ENCODE measurements around the gene LIPE. TPM values are rescaled to one million over a fixed set of nuclear protein-coding genes. Genes with fewer than 3 reads are reported as not detected.

Gene LIPE
- total RNA-seq, 1 experiment from 2014 or later, result 17.1 TPM

DNA sequence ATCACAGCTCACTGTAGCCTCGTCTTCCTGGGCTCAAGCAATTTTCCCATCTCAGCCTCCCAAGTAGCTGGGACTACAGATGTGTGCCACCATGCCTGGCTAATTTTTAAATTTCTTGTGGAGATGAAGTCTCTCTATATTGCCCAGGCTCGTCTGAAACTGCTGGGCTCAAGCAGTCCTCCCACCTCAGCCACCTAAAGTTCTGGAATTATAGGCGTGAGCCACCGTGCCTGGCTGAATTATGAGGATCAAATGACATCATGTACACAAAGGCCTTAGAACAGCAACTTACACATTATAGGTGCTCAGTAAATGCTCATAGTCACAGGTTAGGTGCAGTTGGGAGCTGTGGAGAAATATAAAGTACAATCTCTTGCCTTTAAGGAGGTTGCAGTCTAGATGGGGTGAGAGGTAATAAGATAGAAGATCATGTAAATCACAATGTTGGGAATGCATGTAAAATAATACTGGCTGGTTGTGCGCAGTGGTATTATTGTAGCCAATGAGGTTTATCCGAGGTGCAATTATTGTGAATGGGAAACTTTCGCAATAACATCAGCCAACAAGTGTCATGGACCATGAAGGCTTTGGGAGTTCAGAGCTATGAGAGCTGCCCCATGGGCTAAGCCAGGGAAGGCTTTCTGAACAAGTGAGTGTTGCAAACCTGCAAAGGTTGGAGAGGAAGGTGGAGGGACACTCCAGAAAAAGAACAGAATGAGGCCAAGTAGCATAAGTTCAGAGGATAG is 45.4 kb upstream of the LIPE start:
- Mint-ChIP-seq H3K4me1 (ENCODE audit: low read depth, unreplicated experiment) (peaks cover 40% of the 10 kb centered on the region), H3K4me3 (ENCODE audit: low read depth, unreplicated experiment) (no peak overlapping the region), H3K27ac (ENCODE audit: unreplicated experiment) (no peak overlapping the region), H3K36me3 (ENCODE audit: insufficient read depth, unreplicated experiment) (peaks cover 7% of the 10 kb centered on the region), H3K9me3 (ENCODE audit: low read depth, unreplicated experiment) (no peaks in the 10 kb centered on the region), H3K27me3 (ENCODE audit: unreplicated experiment) (no peaks in the 10 kb centered on the region)
- intact Hi-C loops (cut with micrococcal nuclease; ENCODE audit: unreplicated experiment), result no loop called here
- TF ChIP-seq, protein P1, sequence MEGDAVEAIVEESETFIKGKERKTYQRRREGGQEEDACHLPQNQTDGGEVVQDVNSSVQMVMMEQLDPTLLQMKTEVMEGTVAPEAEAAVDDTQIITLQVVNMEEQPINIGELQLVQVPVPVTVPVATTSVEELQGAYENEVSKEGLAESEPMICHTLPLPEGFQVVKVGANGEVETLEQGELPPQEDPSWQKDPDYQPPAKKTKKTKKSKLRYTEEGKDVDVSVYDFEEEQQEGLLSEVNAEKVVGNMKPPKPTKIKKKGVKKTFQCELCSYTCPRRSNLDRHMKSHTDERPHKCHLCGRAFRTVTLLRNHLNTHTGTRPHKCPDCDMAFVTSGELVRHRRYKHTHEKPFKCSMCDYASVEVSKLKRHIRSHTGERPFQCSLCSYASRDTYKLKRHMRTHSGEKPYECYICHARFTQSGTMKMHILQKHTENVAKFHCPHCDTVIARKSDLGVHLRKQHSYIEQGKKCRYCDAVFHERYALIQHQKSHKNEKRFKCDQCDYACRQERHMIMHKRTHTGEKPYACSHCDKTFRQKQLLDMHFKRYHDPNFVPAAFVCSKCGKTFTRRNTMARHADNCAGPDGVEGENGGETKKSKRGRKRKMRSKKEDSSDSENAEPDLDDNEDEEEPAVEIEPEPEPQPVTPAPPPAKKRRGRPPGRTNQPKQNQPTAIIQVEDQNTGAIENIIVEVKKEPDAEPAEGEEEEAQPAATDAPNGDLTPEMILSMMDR (IDR thresholded peaks at IDR 0.05; ENCODE audit: unreplicated experiment), result no peak
- no peak for DNase-seq
- CTCF ChIA-PET, result interaction anchor here (0.6 kb wide), 1 partner anchor 66 kb away, joined by 3 read pairs; no protein-coding TSS in a partner anchor
- BruUV-seq (replicated peaks), result no TSS peak

DNA sequence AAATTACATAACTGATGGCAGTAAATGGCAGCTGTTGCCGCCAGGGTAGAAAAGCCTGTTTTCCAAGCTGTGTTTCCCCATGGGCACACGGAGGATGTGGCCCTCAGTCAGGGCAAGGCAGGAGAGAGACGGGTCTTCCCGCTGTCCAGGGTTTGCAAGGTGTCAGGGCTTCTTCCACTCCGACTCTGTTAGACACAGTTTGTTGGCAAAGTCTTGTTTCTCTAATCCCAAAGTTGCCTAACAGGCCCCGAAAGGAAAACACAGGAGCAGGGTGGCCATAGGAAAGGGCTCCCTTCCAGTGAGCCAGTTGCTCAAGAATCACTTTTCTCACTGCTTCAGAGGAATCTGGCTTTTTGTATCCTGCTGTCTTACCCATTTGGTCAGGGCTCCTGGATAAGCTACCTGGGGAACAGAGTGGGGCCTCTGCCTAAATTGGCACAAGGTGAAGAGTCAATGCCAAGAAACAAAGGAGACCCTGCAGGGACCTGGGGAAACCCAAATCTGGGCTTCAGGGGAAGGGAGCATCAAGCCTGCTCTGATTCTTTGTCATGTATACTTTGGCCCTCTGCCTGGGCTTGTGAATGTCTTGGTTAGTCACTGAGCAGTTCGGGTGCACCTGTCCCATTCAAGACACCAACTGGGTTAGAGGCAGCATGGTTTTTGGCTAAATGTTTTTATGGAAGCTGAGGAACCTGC is 44.5 kb upstream of the LIPE start:
- no peak overlapping the region for H3K4me3 Mint-ChIP-seq (ENCODE audit: low read depth, unreplicated experiment)
- intact Hi-C loops (cut with micrococcal nuclease; ENCODE audit: unreplicated experiment), result no loop called here
- peaks cover 7% of the 10 kb centered on the region for H3K36me3 Mint-ChIP-seq (ENCODE audit: insufficient read depth, unreplicated experiment)
- no peaks in the 10 kb centered on the region for H3K27me3 Mint-ChIP-seq (ENCODE audit: unreplicated experiment)
- peak; percentile 61 for DNase-seq
- TF ChIP-seq, protein P1 (IDR thresholded peaks at IDR 0.05; ENCODE audit: unreplicated experiment), result no peak
- CTCF ChIA-PET, result interaction anchor here (0.6 to 1.3 kb wide), 5 partner anchors 10 to 67 kb away, joined by 3 to 7 read pairs (median 3); no protein-coding TSS in a partner anchor
- no TSS peak for BruUV-seq (replicated peaks)
- peaks cover 48% of the 10 kb centered on the region for H3K4me1 Mint-ChIP-seq (ENCODE audit: low read depth, unreplicated experiment)
- H3K27ac Mint-ChIP-seq (ENCODE audit: unreplicated experiment), result no peak overlapping the region
- no peaks in the 10 kb centered on the region for H3K9me3 Mint-ChIP-seq (ENCODE audit: low read depth, unreplicated experiment)

DNA sequence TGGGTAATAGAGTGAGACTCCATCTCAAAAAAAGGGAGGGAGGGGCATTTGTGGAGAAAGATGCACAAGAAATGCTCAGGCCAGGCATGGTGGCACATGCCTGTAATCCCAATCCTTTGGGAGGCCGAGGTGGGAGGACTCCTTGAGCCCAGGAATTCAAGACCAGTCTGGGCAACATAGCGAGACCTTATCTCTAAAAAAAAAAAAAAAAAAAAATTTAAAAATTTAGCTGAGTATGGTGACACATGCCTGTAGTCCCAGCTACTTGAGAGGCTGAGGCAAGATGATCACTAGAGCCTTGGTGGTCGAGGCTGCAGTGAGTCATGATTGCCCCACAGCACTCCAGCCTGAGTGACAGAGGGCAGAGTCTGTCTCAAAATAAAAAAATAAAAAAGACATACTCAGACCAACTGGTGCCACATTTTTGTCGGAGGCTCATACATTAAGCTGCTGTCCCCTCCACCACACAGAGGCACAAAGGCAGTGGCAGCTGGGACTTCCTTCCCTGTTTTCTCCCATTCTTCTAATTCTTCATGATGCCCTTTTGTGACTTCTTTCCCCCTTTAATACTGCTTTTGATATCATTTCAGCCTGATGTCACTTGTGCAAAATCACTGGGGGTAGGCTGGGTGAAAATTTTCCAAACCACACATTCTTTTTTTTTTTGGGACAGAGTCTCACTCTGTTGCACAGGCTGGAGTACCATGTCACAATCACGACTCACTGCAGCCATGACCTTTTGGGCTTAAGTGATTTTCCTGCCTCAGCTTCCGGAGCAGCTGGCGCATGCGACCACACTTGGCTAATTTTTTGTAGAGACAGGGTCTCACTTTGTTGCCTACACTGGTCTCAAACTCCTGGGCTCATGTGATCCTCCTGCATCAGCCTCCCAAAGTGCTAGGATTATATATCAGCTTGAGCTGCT is 42.4 kb upstream of the LIPE start:
- no TSS peak for BruUV-seq (replicated peaks)
- no peaks in the 10 kb centered on the region for H3K9me3 Mint-ChIP-seq (ENCODE audit: low read depth, unreplicated experiment)
- H3K4me3 Mint-ChIP-seq (ENCODE audit: low read depth, unreplicated experiment), result no peak overlapping the region
- peaks cover 58% of the 10 kb centered on the region for H3K4me1 Mint-ChIP-seq (ENCODE audit: low read depth, unreplicated experiment)
- H3K27ac Mint-ChIP-seq (ENCODE audit: unreplicated experiment), result no peak overlapping the region
- no peaks in the 10 kb centered on the region for H3K27me3 Mint-ChIP-seq (ENCODE audit: unreplicated experiment)
- H3K36me3 Mint-ChIP-seq (ENCODE audit: insufficient read depth, unreplicated experiment), result peaks cover 7% of the 10 kb centered on the region
- CTCF ChIA-PET, result interaction anchor here (0.8 kb wide), 1 partner anchor 13 kb away, joined by 3 read pairs; no protein-coding TSS in a partner anchor
- intact Hi-C loops (cut with micrococcal nuclease; ENCODE audit: unreplicated experiment), result no loop called here
- TF ChIP-seq, protein P1 (IDR thresholded peaks at IDR 0.05; ENCODE audit: unreplicated experiment), result no peak
- no peak for DNase-seq

DNA sequence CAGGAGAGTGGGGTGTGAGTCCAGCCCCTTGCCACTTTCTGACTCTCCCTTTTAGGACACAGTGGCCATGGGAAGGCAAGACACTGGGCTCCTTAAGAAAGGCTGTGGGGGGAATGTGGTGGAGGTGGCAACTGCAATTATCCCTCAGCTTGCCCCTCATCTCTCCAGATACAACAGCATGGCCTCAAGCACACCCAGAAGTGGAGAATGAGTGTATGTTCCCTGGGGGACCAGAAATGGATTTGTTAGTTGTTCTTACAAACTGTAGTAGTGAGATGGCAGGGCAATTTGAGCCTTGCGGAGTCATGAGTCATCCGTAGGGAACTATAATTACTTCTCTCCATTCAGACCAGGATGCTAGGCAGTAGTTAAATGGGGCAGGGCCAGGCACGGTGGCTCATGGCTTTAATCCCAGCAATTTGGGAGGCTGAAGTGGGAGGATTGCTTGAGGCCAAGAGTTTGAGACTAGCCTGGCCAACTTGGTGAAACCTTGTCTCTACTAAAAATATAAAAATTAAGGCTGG is 41.1 kb upstream of the LIPE start:
- TF ChIP-seq, protein P1 (IDR thresholded peaks at IDR 0.05; ENCODE audit: unreplicated experiment), result no peak
- no peak overlapping the region for H3K4me3 Mint-ChIP-seq (ENCODE audit: low read depth, unreplicated experiment)
- BruUV-seq (replicated peaks), result no TSS peak
- peaks cover 58% of the 10 kb centered on the region for H3K4me1 Mint-ChIP-seq (ENCODE audit: low read depth, unreplicated experiment)
- H3K36me3 Mint-ChIP-seq (ENCODE audit: insufficient read depth, unreplicated experiment), result peaks cover 7% of the 10 kb centered on the region
- no peaks in the 10 kb centered on the region for H3K9me3 Mint-ChIP-seq (ENCODE audit: low read depth, unreplicated experiment)
- CTCF ChIA-PET, result interaction anchor here (0.7 kb wide), 1 partner anchor 431 kb away, joined by 3 read pairs; no protein-coding TSS in a partner anchor
- peak overlapping the region; percentile 81 for H3K27ac Mint-ChIP-seq (ENCODE audit: unreplicated experiment)
- peak; percentile 62 for DNase-seq
- intact Hi-C loops (cut with micrococcal nuclease; ENCODE audit: unreplicated experiment), result no loop called here
- H3K27me3 Mint-ChIP-seq (ENCODE audit: unreplicated experiment), result no peaks in the 10 kb centered on the region
